ENCODE measurements around the gene SDK1.

- no peak for TF ChIP-seq CTCF (IDR thresholded peaks at IDR 0.05)
- TF ChIP-seq POLR2A (IDR thresholded peaks at IDR 0.05), result no peak
Measured at GRCh38 chr7:3367261-3367660, 66.2 kb downstream of the SDK1 start.
